ENCODE data around the gene ZMYND12.
"Not testable (repeated sequence)": the region's sequence is repeated elsewhere in the genome, so short reads cannot be mapped to it uniquely, and the experiment has no call there.

The ZMYND12 gene, protein sequence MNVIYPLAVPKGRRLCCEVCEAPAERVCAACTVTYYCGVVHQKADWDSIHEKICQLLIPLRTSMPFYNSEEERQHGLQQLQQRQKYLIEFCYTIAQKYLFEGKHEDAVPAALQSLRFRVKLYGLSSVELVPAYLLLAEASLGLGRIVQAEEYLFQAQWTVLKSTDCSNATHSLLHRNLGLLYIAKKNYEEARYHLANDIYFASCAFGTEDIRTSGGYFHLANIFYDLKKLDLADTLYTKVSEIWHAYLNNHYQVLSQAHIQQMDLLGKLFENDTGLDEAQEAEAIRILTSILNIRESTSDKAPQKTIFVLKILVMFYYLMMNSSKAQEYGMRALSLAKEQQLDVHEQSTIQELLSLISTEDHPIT

GRCh38 chr1:42456010-42456753, at the start of gene ZMYND12, which contains the start of gene PPCS:
Gene ZMYND12, minus strand, starts transcription at chr1:42456022. Its CDS starts 25 bp downstream, at chr1:42455997.
Gene PPCS, plus strand, starts transcription at chr1:42456543. Its CDS starts 23 bp downstream, at chr1:42456566.
- peak; percentile 81 for DNase-seq

GRCh38 chr1:42504535-42505128, 48.8 kb upstream of the ZMYND12 start:
- no peak for DNase-seq

- not testable (repeated sequence) for DNase-seq
These were observed 46.2 kb upstream of the ZMYND12 start for GRCh38 chr1:42502031-42502430.

DNA sequence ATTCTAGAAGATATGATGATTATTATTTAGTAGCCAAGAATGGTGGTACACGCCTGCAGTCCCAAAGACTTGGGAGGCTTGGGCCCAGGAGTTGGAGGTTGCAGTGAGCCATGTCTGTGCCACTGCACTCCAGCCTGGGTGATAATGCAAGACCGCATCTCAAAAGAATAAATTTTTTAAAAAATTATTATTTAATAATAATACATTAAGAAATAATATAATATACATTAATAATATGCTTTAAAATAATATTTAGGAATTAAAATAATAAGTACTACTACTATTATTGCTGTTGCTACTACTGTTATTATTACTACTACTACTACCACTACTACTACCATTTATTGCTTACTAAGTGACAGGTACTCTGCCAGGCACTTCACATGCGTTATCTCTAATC, 34.4 kb upstream of the ZMYND12 start:
- no peak for DNase-seq

- DNase-seq: peak; percentile 91
These were observed 28.6 kb upstream of the ZMYND12 start for GRCh38 chr1:42484382-42484781.

DNA sequence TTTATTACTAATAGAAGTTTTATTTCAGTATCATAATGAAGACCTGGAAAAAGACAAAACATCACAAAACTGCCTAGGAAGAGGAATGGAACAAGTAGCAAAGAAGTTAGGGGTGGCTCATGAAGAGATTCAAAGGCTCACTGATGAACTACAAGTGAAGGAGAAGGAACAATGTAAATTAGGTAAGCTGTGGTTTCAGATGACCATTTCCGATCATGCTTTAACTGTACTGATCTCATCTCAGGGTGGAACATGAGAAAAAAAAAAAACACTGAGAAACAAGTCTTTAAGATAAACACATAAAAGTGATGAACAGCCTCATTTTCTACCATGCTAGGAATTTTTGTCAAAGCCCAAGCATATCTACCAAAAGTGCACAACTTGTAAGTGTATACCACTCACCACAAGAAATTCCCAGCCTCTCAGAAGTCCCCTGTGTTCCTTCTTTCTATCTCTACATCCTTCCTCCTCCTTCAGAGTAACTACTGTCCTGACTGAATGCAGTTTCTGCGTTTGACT, 26.9 kb upstream of the ZMYND12 start:
- DNase-seq: no peak

- no peak for DNase-seq
These were observed 25.1 kb upstream of the ZMYND12 start for GRCh38 chr1:42480921-42481320.

- DNase-seq: peak; percentile 25
These were observed 23.8 kb upstream of the ZMYND12 start for GRCh38 chr1:42479621-42480020.

- no peak for DNase-seq
These were observed 22.0 kb upstream of the ZMYND12 start for GRCh38 chr1:42477775-42478174.

- not testable (repeated sequence) for DNase-seq
These were observed 21.5 kb upstream of the ZMYND12 start for GRCh38 chr1:42477354-42477753.

- DNase-seq: no peak
These were observed 20.8 kb upstream of the ZMYND12 start for GRCh38 chr1:42476605-42477004.

GRCh38 chr1:42469727-42470126, 13.9 kb upstream of the ZMYND12 start:
- DNase-seq: no peak

- no peak for DNase-seq
These were observed 10.2 kb upstream of the ZMYND12 start for GRCh38 chr1:42466030-42466429.

GRCh38 chr1:42463921-42464320, 8.1 kb upstream of the ZMYND12 start:
- DNase-seq: no peak

- DNase-seq: peak; percentile 98
These were observed 7.3 kb upstream of the ZMYND12 start, which contains the start of gene CCDC30 for GRCh38 chr1:42462828-42463763. Gene CCDC30, plus strand, starts transcription at chr1:42463286. Its CDS starts 17,266 bp downstream, at chr1:42480552.

DNA sequence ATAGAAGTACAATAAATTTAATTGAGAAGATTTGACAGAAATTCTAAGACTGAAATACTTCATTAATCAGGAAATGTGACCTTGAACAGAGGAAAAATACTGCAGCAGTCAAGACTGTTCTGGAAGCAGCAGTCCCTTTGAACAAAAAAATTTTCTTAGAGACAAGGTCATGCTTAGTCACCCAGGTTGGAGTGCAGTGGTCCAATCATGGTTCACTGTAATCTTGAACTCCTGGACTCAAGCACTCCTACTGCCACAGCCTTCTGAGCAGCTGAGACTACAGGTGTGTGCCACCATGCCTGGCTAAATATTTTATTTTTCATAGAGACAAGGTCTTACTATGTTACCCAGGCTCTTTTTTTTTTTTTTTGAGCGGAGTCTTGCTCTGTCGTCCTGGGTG, 5.4 kb upstream of the ZMYND12 start:
- no peak for DNase-seq

- DNase-seq: peak; percentile 46
These were observed 900 bp upstream of the ZMYND12 start for GRCh38 chr1:42456754-42457089.

DNA sequence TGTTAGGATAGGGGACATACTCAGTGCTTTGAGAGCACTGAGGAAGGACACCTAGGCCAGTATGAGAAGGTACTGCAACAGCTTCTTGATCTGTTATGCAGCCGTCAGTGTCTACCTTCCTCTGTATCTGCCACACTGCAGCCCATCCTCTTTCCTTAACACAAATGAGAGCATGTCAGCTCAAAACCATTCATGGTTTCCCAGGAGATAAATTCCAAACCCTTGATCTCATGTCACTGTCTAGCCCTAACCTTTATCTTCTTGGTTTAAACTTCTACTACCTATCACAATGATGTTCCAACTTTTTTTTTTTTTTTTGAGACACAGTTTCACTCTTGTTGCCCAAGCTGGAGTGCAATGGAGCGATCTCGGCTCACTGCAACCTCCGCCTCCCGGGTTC, 1.4 kb downstream of the ZMYND12 start:
- DNase-seq: no peak

DNA sequence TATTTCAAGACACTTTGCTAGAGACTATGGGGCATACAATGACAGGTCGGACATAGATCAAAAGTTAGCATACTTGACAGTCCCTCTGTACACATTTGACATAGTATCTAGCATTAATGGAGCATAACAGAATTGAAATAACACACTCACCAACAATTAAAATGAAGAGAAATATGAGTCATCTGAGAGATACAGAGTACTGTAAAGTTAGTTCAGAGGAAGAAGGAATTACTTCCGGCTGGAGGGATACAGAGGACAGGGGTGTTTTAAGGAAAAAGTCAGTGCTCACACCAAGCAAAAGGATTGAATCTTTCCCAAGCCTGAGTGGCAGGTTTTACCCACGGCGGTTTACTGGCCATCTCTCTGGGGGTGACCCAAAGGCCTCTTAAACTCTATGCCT, 2.4 kb downstream of the ZMYND12 start:
- DNase-seq: no peak

- DNase-seq: no peak
These were observed 5.8 kb downstream of the ZMYND12 start for GRCh38 chr1:42450061-42450460.

DNA sequence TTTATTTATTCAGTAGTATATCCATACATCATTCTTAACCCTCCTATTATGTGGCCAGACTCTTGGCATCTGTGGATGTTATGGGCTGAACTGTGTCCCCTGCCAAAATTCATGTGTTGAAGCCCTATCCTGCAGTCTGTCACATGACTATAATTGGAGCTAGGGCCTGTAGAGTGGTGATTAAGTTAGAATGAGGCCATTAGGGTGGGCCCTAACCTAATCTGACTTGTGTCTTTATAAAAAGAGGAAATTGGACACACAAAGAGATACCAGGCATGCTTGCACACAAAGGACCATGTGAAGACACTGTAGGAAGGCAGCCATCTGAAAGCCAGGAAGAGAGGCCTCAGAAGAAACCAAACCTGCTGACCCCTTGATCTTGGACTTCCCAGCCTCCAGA, 6.6 kb downstream of the ZMYND12 start:
- no peak for DNase-seq

GRCh38 chr1:42442662-42443061, 13.2 kb downstream of the ZMYND12 start:
- DNase-seq: no peak

Data from fibroblast of upper back skin (primary cell).